Fibroblast of lung (primary cell): ENCODE results near the gene CACNG4.

Source experiments
- CTCF ChIP-seq, 2 donors: IDR thresholded peaks in 1 of 2; conservative IDR thresholded peaks in 1 of 2; 1 replicate in 1 of 2; 2 replicates in 1 of 2; pipeline ENCODE4 v1.5.1; 2011 to 2012; ENCODE audit warnings: low read length in 2 of 2, control low read depth in 1 of 2, inconsistent platforms in 1 of 2, low read depth in 1 of 2, mild to moderate bottlenecking in 1 of 2
- EZH2 ChIP-seq: IDR thresholded peaks from 2 replicates; pipeline ENCODE4 v1.5.1; 2012; ENCODE audit warnings: low read length, control low read depth, mild to moderate bottlenecking; ENCODE audit errors: missing control alignments

GRCh38 chr17:67020293-67020766, 55.8 kb downstream of the CACNG4 start:
- TF ChIP-seq CTCF (conservative IDR thresholded peaks at IDR 0.05 in 1 of 2, IDR thresholded peaks at IDR 0.05 in 1 of 2; ENCODE audit: low read depth in 1 of 2, low read length in 2 of 2), result no peak
- TF ChIP-seq EZH2, result no peak
